HepG2 (cell line): ENCODE measurements around the gene AGT. TPM values are rescaled to one million over a fixed set of nuclear protein-coding genes. Genes with fewer than 3 reads are reported as not detected.

Experiments
- ATAC-seq: fragments of 200-7000 bp; cut with Tn5 transposase; 3 replicates; pipeline ENCODE4 v1.9.1; 2020; ENCODE audit warnings: mild to moderate bottlenecking, moderate library complexity
- BruUV-seq: library from RNA; stranded (reverse); fragments of 400-500 nt; replicated peaks from 2 replicates; lab custom pipeline; 2021; lab: Mats Ljungman, UMichigan
- CTCF ChIA-PET: fragments of 300-600 bp; formaldehyde crosslinking; extraction: SDS; loops from one replicate; lab custom pipeline; 2021; ENCODE audit warnings: low total read pairs, inconsistent platforms, low intra/inter-chr PET ratio; lab: Yijun Ruan, JAX
- POLR2A ChIA-PET: fragments of 350-600 bp; sonication (Branson Sonifier 250); formaldehyde crosslinking; loops from one replicate; lab custom pipeline; 2020; ENCODE audit warnings: antibody characterized with exemption, inconsistent platforms; lab: Yijun Ruan, JAX
- DNase-seq: peaks from one replicate; pipeline ENCODE4 v3.0.0-alpha.2; 2015; ENCODE audit warnings: low spot score
- FAIRE-seq: peaks from 3 replicates; lab custom pipeline; 2011; peaks lifted over from hg19 to GRCh38; lab: Jason Lieb, UNC
- H2AFZ ChIP-seq: one replicate; pipeline ENCODE4 v1.6.1; 2011; ENCODE audit warnings: low read length, inconsistent platforms
- H3K27ac ChIP-seq: fragments of 300-600 bp; 3 replicates; pipeline ENCODE4 v1.8.0; 2011; ENCODE audit warnings: mixed run types, mild to moderate bottlenecking, mixed read lengths, low read length, inconsistent platforms; ENCODE audit not compliant: insufficient read depth; ENCODE audit errors: extremely low read length
- H3K27me3 ChIP-seq, 2 experiments: fragments of 200-600 bp in 1 of 2; 2 replicates in 1 of 2; 3 replicates in 1 of 2; pipeline versions ENCODE4 v1.6.0 to v1.8.0; 2011; ENCODE audit warnings: low read length in 2 of 2, mild to moderate bottlenecking in 2 of 2, moderate library complexity in 2 of 2, inconsistent platforms in 1 of 2; ENCODE audit not compliant: insufficient read depth in 2 of 2, control insufficient read depth in 1 of 2
- H3K36me3 ChIP-seq, 2 experiments: fragments of 200-600 bp in 1 of 2; replicated peaks in 1 of 2; 2 replicates in 1 of 2; 3 replicates in 1 of 2; pipeline versions ENCODE4 v1.5.1 to v1.8.0; 2011; ENCODE audit warnings: low read length in 2 of 2, inconsistent platforms in 1 of 2; ENCODE audit not compliant: insufficient read depth in 2 of 2, control insufficient read depth in 1 of 2
- H3K4me1 ChIP-seq: 2 replicates; pipeline ENCODE4 v1.5.1; 2012; ENCODE audit warnings: low read length, inconsistent platforms; ENCODE audit not compliant: insufficient read depth
- H3K4me2 ChIP-seq: 2 replicates; pipeline ENCODE4 v1.6.0; 2011; ENCODE audit warnings: low read depth, low read length, inconsistent platforms
- H3K4me3 ChIP-seq, 3 experiments: fragments of 200-600 bp in 1 of 3; sonication (generic), shearing (Covaris generic) in 1 of 3; replicated peaks in 1 of 3; 2 replicates each; pipeline ENCODE4 v1.5.1; 2011 to 2016; ENCODE audit warnings: low read length in 3 of 3, inconsistent platforms in 2 of 3, low read depth in 2 of 3, mild to moderate bottlenecking in 2 of 3, control low read depth in 1 of 3, mixed read lengths in 1 of 3; ENCODE audit not compliant: insufficient read depth in 1 of 3
- H3K79me2 ChIP-seq: one replicate; pipeline ENCODE4 v1.6.1; 2011; ENCODE audit warnings: low read length, inconsistent platforms; ENCODE audit not compliant: insufficient read depth
- H3K9ac ChIP-seq: 2 replicates; pipeline ENCODE4 v1.6.0; 2011; ENCODE audit warnings: mild to moderate bottlenecking, low read depth, low read length, inconsistent platforms; ENCODE audit not compliant: insufficient read depth
- H3K9me3 ChIP-seq: 2 replicates; pipeline ENCODE4 v1.5.1; 2012; ENCODE audit warnings: mild to moderate bottlenecking, low read length
- H4K20me1 ChIP-seq: 2 replicates; pipeline ENCODE4 v1.6.0; 2011; ENCODE audit warnings: inconsistent platforms, mild to moderate bottlenecking, low read length, moderate library complexity; ENCODE audit not compliant: insufficient read depth
- AGO2 ChIP-seq: fragments of 200-400 bp; formaldehyde crosslinking; optimal IDR thresholded peaks from 2 replicates; pipeline ENCODE3; 2017; ENCODE audit warnings: mild to moderate bottlenecking, low read depth, low read length, moderate library complexity
- ETV5 ChIP-seq: IDR thresholded peaks from 2 replicates; pipeline ENCODE4 v1.6.1; 2018; ENCODE audit warnings: missing biosample characterization, missing genetic modification reagents, inconsistent platforms, borderline replicate concordance
- MTA1 ChIP-seq: sonication (generic); formaldehyde crosslinking; IDR thresholded peaks from 2 replicates; pipeline ENCODE4 v1.4.0; 2020; ENCODE audit warnings: missing genetic modification reagents, mild to moderate bottlenecking, borderline replicate concordance
- NR2F6 ChIP-seq, 2 experiments: IDR thresholded peaks; 2 replicates each; pipeline ENCODE4 v1.6.1; 2016; ENCODE audit warnings: antibody characterized with exemption in 1 of 2, mild to moderate bottlenecking in 1 of 2
- NR3C1 ChIP-seq: sonication (generic); formaldehyde crosslinking; IDR thresholded peaks from 2 replicates; pipeline ENCODE4 v1.4.0; 2020; ENCODE audit warnings: missing genetic modification reagents
- PATZ1 ChIP-seq: sonication (generic); formaldehyde crosslinking; IDR thresholded peaks from 2 replicates; pipeline ENCODE4 v1.4.0; 2020; ENCODE audit warnings: missing genetic modification reagents
- POLR2A ChIP-seq, 2 experiments: IDR thresholded peaks; 2 replicates each; pipeline ENCODE4 v1.6.1; 2011; ENCODE audit warnings: low read depth in 2 of 2, low read length in 2 of 2, mild to moderate bottlenecking in 1 of 2, moderate library complexity in 1 of 2; ENCODE audit not compliant: insufficient read depth in 1 of 2
- POLR2AphosphoS5 ChIP-seq: IDR thresholded peaks from 2 replicates; pipeline ENCODE4 v1.6.1; 2012; ENCODE audit warnings: low read depth, low read length
- POLR2G ChIP-seq: fragments of 200-400 bp; formaldehyde crosslinking; IDR thresholded peaks from 2 replicates; pipeline ENCODE4 v1.6.1; 2018; ENCODE audit warnings: mild to moderate bottlenecking, low read depth, low read length, moderate library complexity
- RBM22 ChIP-seq: fragments of 200-400 bp; formaldehyde crosslinking; optimal IDR thresholded peaks from 2 replicates; pipeline ENCODE3; 2017; ENCODE audit warnings: mild to moderate bottlenecking, low read length, moderate library complexity
- RNF2 ChIP-seq: fragments of 450-650 bp; conservative IDR thresholded peaks from 2 replicates; pipeline ENCODE4 v1.6.1; 2016; ENCODE audit warnings: low read depth
- ZGPAT ChIP-seq: IDR thresholded peaks from 2 replicates; pipeline ENCODE4 v1.6.1; 2016; ENCODE audit warnings: mild to moderate bottlenecking
- ZNF331 ChIP-seq: sonication (generic); formaldehyde crosslinking; IDR thresholded peaks from 2 replicates; pipeline ENCODE4 v1.4.0; 2020; ENCODE audit warnings: missing genetic modification reagents
- ZNF761 ChIP-seq: sonication (generic); formaldehyde crosslinking; conservative IDR thresholded peaks from 2 replicates; pipeline ENCODE4 v1.4.0; 2020; ENCODE audit warnings: mild to moderate bottlenecking, missing genetic modification reagents
- ZSCAN21 ChIP-seq: sonication (generic); formaldehyde crosslinking; IDR thresholded peaks from 2 replicates; pipeline ENCODE4 v1.8.0; 2022; ENCODE audit warnings: mild to moderate bottlenecking, missing genetic modification reagents, moderate library complexity, borderline replicate concordance
- WGBS: methylation state at CpG from one replicate; pipeline ENCODE4 v1.1.6; 2017; ENCODE audit warnings: low lambda C conversion rate; 5-methylcytosine and 5-hydroxymethylcytosine counted together
- in situ Hi-C: cut with HindIII; loops from 2 replicates; pipeline ENCODE4 v1.10.0; 2017; ENCODE audit warnings: low pct_unique_long_range_greater_than_20kb; ENCODE audit not compliant: extremely low pct_ligation_motif_present
- intact Hi-C: fragments of 100-400 bp; cut with micrococcal nuclease; formaldehyde crosslinking; loops from one replicate; pipeline ENCODE4 v1.10.0; 2022; ENCODE audit not compliant: unreplicated experiment
- polyA plus RNA-seq, 8 experiments: library from polyadenylated mRNA; depleted of rRNA in 3 of 8; stranded (reverse) in 7 of 8; unstranded in 1 of 8; fragments of >200 nt; fragmentation: Illumina TruSeq in 4 of 8; extraction: Trizol in 4 of 8; gene quantifications; 2 replicates each; pipeline versions ENCODE4 v1.2.1 to v1.2.3, GENCODE V29; 2011 to 2016; ENCODE audit warnings: low read depth in 4 of 8, missing spikeins in 1 of 8, mixed read lengths in 1 of 8; ENCODE audit not compliant: insufficient read depth in 1 of 8
- total RNA-seq, 5 experiments: library from RNA; depleted of rRNA; stranded (reverse); fragments of >200 nt; fragmentation: Illumina TruSeq; extraction: Trizol; gene quantifications; 2 replicates each; pipeline ENCODE4 v1.2.3, GENCODE V29; 2016; ENCODE audit warnings: low read depth in 1 of 5

The AGT gene
- total and polyA plus RNA-seq, 2 of the 13 experiments (the other 11 are each of a cell fraction or from before 2014, with no cell fraction given) = 892 to 2,071 TPM

DNA sequence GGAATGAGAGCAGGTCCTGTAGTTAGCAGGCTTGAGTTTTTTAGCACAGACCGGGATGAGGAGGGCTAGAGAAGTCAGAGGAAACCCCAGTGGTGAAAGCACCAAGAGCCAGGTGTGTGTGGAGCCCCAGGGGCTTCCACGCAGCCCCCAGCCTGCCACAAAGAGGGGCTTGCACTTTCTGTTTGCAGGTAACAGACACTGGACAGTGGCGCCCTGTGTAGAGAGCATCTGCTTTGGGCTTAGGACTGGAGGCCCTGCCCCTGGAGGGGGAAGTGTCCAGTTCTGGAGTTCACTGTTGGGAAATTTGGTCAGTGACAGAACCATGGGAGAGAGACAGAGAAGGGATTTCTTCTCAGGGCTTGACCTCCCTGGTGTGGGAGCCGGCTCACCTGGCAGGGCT is 19.5 kb downstream of the AGT start:
- no peak for DNase-seq
- POLR2A ChIA-PET = interaction anchor here (1.2 kb wide), 1 partner anchor 9 kb away, joined by 4 read pairs; no protein-coding TSS in a partner anchor

DNA sequence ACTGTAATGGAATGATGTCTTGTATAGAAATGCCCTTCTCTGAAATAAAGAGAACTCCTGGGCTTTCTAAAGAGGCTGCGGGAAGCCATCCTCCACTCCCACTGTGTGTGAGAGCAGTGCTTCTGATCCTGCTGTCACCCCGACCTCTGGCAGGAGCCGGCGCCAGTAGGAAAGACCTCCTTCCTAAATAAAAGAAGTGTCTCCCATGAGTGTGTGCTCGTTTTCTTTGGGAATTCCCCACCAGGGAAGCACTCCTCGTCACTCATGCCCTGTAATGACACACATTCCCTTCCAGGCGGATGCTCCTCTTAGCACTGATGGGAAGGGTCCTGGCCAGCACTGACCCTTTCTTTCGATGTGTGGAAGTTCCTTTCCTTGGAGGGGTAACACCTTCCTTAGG is 20.1 kb downstream of the AGT start:
- no peak for DNase-seq
- no peak overlapping the region for H2AFZ ChIP-seq
- TF ChIP-seq ZGPAT (CRISPR knock-in tag) (no peak), ZNF331 (no peak), PATZ1 (CRISPR knock-in tag) (no peak), ZNF761 (no peak), NR2F6 (IDR thresholded peaks at IDR 0.05) (no peak), NR2F6 (CRISPR knock-in tag; IDR thresholded peaks at IDR 0.05) (no peak), POLR2AphosphoS5 (no peak)
- BruUV-seq = no TSS peak
- H3K27me3 ChIP-seq = no peaks in the 10 kb centered on the region
- no peak for FAIRE-seq
- no peak overlapping the region for H3K9ac ChIP-seq
- intact Hi-C loops (no loop called here), in situ Hi-C loops (no loop called here)
- H3K9me3 ChIP-seq = no peaks in the 10 kb centered on the region
- H3K4me1 ChIP-seq = peaks cover 13% of the 10 kb centered on the region; the same call in 1 of the 2 replicates
- H3K4me3 ChIP-seq = no peak overlapping the region
- ATAC-seq = no peak
- H3K27ac ChIP-seq = no peak overlapping the region
- H3K36me3 ChIP-seq = peaks cover 15 to 48% of the 10 kb centered on the region in 2 experiments
- ChIA-PET CTCF (no interaction called here), POLR2A (no interaction called here)
- no peaks in the 10 kb centered on the region for H3K79me2 ChIP-seq
- no peaks in the 10 kb centered on the region for H4K20me1 ChIP-seq
- 94% methylated on average over 8 of the region's 8 CpGs for WGBS
- H3K4me2 ChIP-seq = no peak overlapping the region

More for the DNA sequence above, 19.5 kb downstream of the AGT start:
- intact Hi-C loops (no loop called here), in situ Hi-C loops (no loop called here)
- no peaks in the 10 kb centered on the region for H3K9me3 ChIP-seq
- FAIRE-seq = no peak
- no peaks in the 10 kb centered on the region for H3K79me2 ChIP-seq
- H3K4me2 ChIP-seq = no peak overlapping the region
- 92% methylated on average over 2 of the region's 4 CpGs for WGBS
- peak; percentile 12 for ATAC-seq
- H3K9ac ChIP-seq = no peak overlapping the region
- no peaks in the 10 kb centered on the region for H4K20me1 ChIP-seq
- peaks cover 15% of the 10 kb centered on the region; the same call in 1 of the 2 replicates for H3K4me1 ChIP-seq
- H2AFZ ChIP-seq = no peak overlapping the region
- CTCF ChIA-PET = no interaction called here
- peaks cover 13 to 43% of the 10 kb centered on the region in 2 experiments for H3K36me3 ChIP-seq
- no peaks in the 10 kb centered on the region for H3K27me3 ChIP-seq
- H3K4me3 ChIP-seq = no peak overlapping the region
- TF ChIP-seq NR3C1 (CRISPR knock-in tag) (no peak), POLR2A (IDR thresholded peaks at IDR 0.05; ENCODE audit: insufficient read depth in 1 of 2, low read depth in 2 of 2, low read length in 2 of 2) (no peak), RNF2 (no peak), AGO2 (peak; percentile 34), RBM22 (peak; percentile 78), POLR2G (peak; percentile 51), ETV5 (CRISPR knock-in tag) (no peak), MTA1 (CRISPR knock-in tag) (0 out of 2 replicates have a peak, but pooled peaks have one; percentile 27), ZSCAN21 (CRISPR knock-in tag) (no peak)
- peak overlapping the region; percentile 23 for H3K27ac ChIP-seq
- BruUV-seq = no TSS peak
